AG09309 (cell line): ENCODE data around the gene SCMH1.

Source experiments
- DNase-seq: peaks from one replicate; pipeline ENCODE4 v3.0.0-alpha.2; 2010; ENCODE audit warnings: low read depth
- H3K4me3 ChIP-seq: 2 replicates; pipeline ENCODE4 v1.5.1; 2011; ENCODE audit warnings: mild to moderate bottlenecking, low read depth, low read length, moderate library complexity; ENCODE audit not compliant: control insufficient read depth
- CTCF ChIP-seq: IDR thresholded peaks from 2 replicates; pipeline ENCODE4 v1.5.1; 2011; ENCODE audit warnings: mild to moderate bottlenecking, low read depth, low read length, inconsistent platforms; ENCODE audit not compliant: insufficient read depth, control insufficient read depth; ENCODE audit errors: missing control alignments

Gene SCMH1

GRCh38 chr1:41073971-41074370, 168.1 kb downstream of the SCMH1 start:
- DNase-seq, result peak; percentile 23
- H3K4me3 ChIP-seq, result no peak overlapping the region
- no peak for TF ChIP-seq CTCF

DNA sequence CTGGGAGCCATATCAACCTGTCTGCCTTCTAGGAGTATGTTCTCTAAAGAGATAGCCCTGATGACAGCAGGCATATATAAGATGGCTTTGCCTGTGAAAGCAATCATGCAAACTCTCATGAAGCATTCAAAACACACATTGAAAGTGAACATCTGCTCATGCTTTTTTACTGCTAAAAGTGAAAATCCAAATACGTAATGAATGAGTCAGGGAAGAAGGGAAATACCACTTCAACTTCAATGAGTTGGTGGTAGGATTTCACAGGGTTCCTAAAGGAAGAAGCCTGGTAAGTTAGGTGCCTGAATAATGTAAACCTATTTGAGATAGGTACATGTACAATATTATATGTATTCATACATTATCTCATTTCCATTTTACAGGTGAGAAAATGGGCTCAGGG, 170.1 kb downstream of the SCMH1 start:
- TF ChIP-seq CTCF, result no peak
- no peak overlapping the region for H3K4me3 ChIP-seq
- peak; percentile 27 for DNase-seq

DNA sequence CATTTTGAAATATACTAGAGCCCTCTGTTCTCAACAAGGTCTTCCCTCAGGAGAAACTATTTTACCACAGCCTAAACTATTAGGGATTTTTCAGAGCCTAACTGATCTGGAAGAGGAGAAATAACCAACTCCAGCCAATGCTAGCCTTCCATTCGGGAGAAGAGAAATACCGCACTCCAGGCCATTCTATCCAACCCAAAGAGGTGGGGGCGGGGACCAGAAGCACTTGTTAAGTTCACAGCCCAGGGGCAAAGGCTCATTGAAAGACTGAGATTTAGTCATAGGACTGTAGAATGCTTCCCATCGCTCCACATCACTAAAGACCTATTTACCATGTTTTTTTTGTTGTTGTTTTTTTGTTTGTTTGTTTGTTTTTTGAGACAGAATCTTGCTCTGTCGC, 185.2 kb downstream of the SCMH1 start:
- no peak overlapping the region for H3K4me3 ChIP-seq
- TF ChIP-seq CTCF, result no peak
- DNase-seq, result no peak

DNA sequence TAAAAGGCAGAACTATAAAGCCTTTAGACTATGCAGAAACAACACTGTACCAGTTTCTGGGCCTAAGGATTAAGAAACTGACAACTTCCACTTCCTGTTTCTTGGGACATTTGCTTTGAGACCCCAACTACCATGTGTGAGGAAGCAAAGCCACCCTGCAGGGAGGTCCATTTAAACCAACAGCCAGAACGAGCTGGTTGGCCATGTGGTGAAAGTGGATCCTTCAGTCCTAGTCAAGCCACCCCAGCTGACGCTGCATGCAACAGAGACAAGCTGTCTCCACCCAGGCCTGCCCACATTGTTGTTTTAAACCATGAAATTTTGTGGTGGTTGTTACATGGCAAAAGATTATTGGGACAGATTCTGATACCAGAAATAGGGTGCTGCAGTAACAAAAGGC, 188.8 kb downstream of the SCMH1 start:
- no peak overlapping the region for H3K4me3 ChIP-seq
- no peak for DNase-seq
- TF ChIP-seq CTCF, result no peak

DNA sequence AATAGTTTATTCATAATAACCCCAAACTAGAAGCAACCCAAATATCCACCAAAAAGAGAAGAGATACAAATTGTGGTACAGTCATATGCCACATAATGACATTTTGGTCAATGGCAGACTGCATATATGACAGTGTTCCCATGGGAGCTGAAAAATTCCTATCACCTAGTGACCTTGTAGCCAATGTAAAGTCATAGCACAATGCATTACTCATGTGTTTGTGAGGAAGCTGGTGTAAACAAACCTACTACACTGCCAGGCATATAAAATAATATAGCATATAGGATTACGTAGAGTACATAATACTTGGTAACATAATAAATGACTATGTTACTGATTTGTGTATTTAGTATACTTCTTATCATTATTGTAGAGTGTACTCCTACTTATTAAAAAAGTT, 191.1 kb downstream of the SCMH1 start:
- no peak overlapping the region for H3K4me3 ChIP-seq
- no peak for DNase-seq
- no peak for TF ChIP-seq CTCF

GRCh38 chr1:41048540-41048939, 193.6 kb downstream of the SCMH1 start:
- TF ChIP-seq CTCF, result no peak

DNA sequence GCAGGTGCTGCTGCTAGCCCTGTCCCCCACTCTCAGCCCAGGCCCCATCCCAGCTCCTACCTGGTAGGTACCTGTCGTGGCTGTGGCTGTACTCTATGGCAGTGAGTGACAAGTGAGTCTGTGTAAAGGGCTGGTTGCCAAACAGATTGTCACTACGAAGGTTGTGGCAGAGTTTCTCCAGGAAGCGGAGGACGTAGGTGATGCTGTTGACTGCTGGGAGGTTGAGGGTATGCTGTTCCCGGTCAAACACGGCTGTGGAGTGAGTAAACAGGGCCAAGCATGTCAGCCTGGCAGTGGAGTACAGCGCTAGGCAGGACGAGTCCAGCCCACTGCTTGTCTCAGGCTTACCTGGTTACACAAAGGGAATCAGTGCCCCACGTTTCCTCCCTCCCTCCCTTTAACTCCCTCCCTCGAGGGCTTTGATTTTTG, 195.7 kb downstream of the SCMH1 start:
- no peak for TF ChIP-seq CTCF
- no peak for DNase-seq
- no peak overlapping the region for H3K4me3 ChIP-seq

More at GRCh38 chr1:41048540-41048939, 193.6 kb downstream of the SCMH1 start:
- no peak overlapping the region for H3K4me3 ChIP-seq
- DNase-seq, result no peak
